Esophagus squamous epithelium (tissue), 4 donors: ENCODE data around the gene NADSYN1.

Experiments
- POLR2A ChIP-seq, 4 donors: fragments of 450-650 bp; IDR thresholded peaks; one replicate each; pipeline ENCODE4 v1.6.1; 2017; ENCODE audit warnings: antibody characterized with exemption in 4 of 4, mild to moderate bottlenecking in 4 of 4, moderate library complexity in 3 of 4
- TF ChIP-seq, protein P1 (sequence below), 6 experiments: fragments of 450-650 bp in 4 of 6; fragments of 200-600 bp in 2 of 6; sonication (generic) in 2 of 6; IDR thresholded peaks; one replicate each; pipeline ENCODE4 v1.5.1; 2016 to 2019; ENCODE audit warnings: antibody characterized with exemption in 6 of 6, mild to moderate bottlenecking in 4 of 6, moderate library complexity in 4 of 6

- TF ChIP-seq POLR2A (IDR thresholded peaks at IDR 0.05): no peak
- TF ChIP-seq, protein P1, sequence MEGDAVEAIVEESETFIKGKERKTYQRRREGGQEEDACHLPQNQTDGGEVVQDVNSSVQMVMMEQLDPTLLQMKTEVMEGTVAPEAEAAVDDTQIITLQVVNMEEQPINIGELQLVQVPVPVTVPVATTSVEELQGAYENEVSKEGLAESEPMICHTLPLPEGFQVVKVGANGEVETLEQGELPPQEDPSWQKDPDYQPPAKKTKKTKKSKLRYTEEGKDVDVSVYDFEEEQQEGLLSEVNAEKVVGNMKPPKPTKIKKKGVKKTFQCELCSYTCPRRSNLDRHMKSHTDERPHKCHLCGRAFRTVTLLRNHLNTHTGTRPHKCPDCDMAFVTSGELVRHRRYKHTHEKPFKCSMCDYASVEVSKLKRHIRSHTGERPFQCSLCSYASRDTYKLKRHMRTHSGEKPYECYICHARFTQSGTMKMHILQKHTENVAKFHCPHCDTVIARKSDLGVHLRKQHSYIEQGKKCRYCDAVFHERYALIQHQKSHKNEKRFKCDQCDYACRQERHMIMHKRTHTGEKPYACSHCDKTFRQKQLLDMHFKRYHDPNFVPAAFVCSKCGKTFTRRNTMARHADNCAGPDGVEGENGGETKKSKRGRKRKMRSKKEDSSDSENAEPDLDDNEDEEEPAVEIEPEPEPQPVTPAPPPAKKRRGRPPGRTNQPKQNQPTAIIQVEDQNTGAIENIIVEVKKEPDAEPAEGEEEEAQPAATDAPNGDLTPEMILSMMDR (IDR thresholded peaks at IDR 0.05): no peak
Measured at GRCh38 chr11:71537537-71537936, 84.5 kb downstream of the NADSYN1 start.
